ELR (cell line): ENCODE results near the gene RHOT2.
"Not testable (repeated sequence)": the region's sequence is repeated elsewhere in the genome, so short reads cannot be mapped to it uniquely, and the experiment has no call there.

Experiments
- DNase-seq: peaks from one replicate; pipeline ENCODE4 v3.0.0-alpha.2; 2015; ENCODE audit warnings: low read depth

RHOT2 gene

GRCh38 chr16:681746-682427, 14.0 kb downstream of the RHOT2 start:
- peak; percentile 54 for DNase-seq

GRCh38 chr16:682493-683395, 14.8 kb downstream of the RHOT2 start:
- DNase-seq, result no peak

- no peak for DNase-seq
Measured at GRCh38 chr16:683396-684070, 15.6 kb downstream of the RHOT2 start.

GRCh38 chr16:684071-684794, 16.3 kb downstream of the RHOT2 start, which contains the start of gene JMJD8:
TSS of gene JMJD8 (minus strand) at chr16:684334. CDS start at chr16:684319, 15 bp downstream.
- DNase-seq, result peak; percentile 94

- DNase-seq, result no peak
Measured at GRCh38 chr16:684961-685696, 17.2 kb downstream of the RHOT2 start.

- peak; percentile 57 for DNase-seq
Measured at GRCh38 chr16:685967-686366, 18.0 kb downstream of the RHOT2 start.

- no peak for DNase-seq
Measured at GRCh38 chr16:686459-687260, 18.7 kb downstream of the RHOT2 start.

GRCh38 chr16:687499-687898, 19.6 kb downstream of the RHOT2 start:
- DNase-seq, result no peak

GRCh38 chr16:689175-689897, 21.4 kb downstream of the RHOT2 start:
- no peak for DNase-seq

- not testable (repeated sequence) for DNase-seq
Measured at GRCh38 chr16:691242-691641, 23.3 kb downstream of the RHOT2 start.

GRCh38 chr16:692356-693108, 24.6 kb downstream of the RHOT2 start:
- no peak for DNase-seq

- no peak for DNase-seq
Measured at GRCh38 chr16:693364-693763, 25.4 kb downstream of the RHOT2 start.

GRCh38 chr16:693766-694165, 25.8 kb downstream of the RHOT2 start:
- no peak for DNase-seq

- no peak for DNase-seq
Measured at GRCh38 chr16:694187-694862, 26.4 kb downstream of the RHOT2 start.

- DNase-seq, result no peak
Measured at GRCh38 chr16:694863-695354, 27.0 kb downstream of the RHOT2 start.

GRCh38 chr16:695355-696089, 27.6 kb downstream of the RHOT2 start:
- no peak for DNase-seq

- DNase-seq, result no peak
Measured at GRCh38 chr16:698911-699671, 31.2 kb downstream of the RHOT2 start.
